GM12892 (cell line): ENCODE results near the gene OR1N1. TPM values are rescaled to one million over a fixed set of nuclear protein-coding genes. Genes with fewer than 3 reads are reported as not detected.
"Not testable (repeated sequence)": the region's sequence is repeated elsewhere in the genome, so short reads cannot be mapped to it uniquely, and the experiment has no call there.

Source experiments
- DNase-seq: peaks from one replicate; pipeline ENCODE4 v3.0.0; 2011; ENCODE audit not compliant: insufficient read length
- FAIRE-seq: peaks from 2 replicates; lab custom pipeline; 2011; peaks lifted over from hg19 to GRCh38; lab: Jason Lieb, UNC
- POLR2A ChIP-seq: IDR thresholded peaks from 2 replicates; pipeline ENCODE4 v1.6.1; 2011; ENCODE audit warnings: low read depth, low read length, control low read depth
- POLR2AphosphoS5 ChIP-seq: IDR thresholded peaks from 2 replicates; pipeline ENCODE4 v1.6.1; 2011; ENCODE audit warnings: low read depth, low read length, control low read depth
- TAF1 ChIP-seq: IDR thresholded peaks from 2 replicates; pipeline ENCODE4 v1.6.1; 2011; ENCODE audit warnings: low read depth, mild to moderate bottlenecking, control low read depth, low read length, borderline replicate concordance
- polyA plus RNA-seq: library from polyadenylated mRNA; unstranded; fragments of >200 nt; gene quantifications from one replicate; pipeline ENCODE4 v1.2.1, GENCODE V29; 2012; ENCODE audit warnings: missing spikeins, inconsistent platforms; ENCODE audit not compliant: missing spikeins

The OR1N1 gene
- polyA plus RNA-seq = not detected

GRCh38 chr9:122527193-122527592 is at the start of gene OR1N1:
OR1N1 (minus strand) TSS chr9:122527293; CDS start chr9:122527293, 0 bp downstream.
- no peak for FAIRE-seq

DNA sequence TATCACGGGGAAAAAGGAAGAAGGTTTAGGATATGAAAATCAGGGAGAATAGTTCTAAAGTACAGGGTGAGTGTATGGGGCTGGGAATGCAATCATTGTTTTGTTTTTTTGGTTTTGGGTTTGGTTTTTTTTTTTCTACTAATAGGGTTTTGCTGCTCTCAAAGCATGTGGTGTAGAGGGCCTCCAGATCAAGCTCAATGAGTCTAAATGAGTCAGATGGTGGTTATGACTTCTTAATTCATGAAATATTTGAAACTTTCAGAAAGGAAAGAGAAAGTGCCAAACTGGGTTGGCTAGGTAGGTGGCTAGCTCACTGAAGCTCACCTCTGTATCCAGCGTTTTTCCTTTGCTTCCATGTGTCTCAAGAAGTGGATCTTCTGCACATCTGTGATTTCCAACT is 45.4 kb upstream of the OR1N1 start:
- TF ChIP-seq TAF1 = no peak
- no peak for TF ChIP-seq POLR2AphosphoS5
- TF ChIP-seq POLR2A = no peak
- no peak for DNase-seq
- FAIRE-seq = no peak

More at GRCh38 chr9:122527193-122527592, at the start of gene OR1N1:
- no peak for TF ChIP-seq TAF1
- TF ChIP-seq POLR2A = no peak
- no peak for TF ChIP-seq POLR2AphosphoS5
- DNase-seq = no peak

GRCh38 chr9:122567901-122568300 is 40.8 kb upstream of the OR1N1 start:
- FAIRE-seq (no peak), DNase-seq (no peak)
- no peak for TF ChIP-seq TAF1
- no peak for TF ChIP-seq POLR2A
- TF ChIP-seq POLR2AphosphoS5 = no peak

GRCh38 chr9:122562134-122562760 is 35.2 kb upstream of the OR1N1 start:
- TF ChIP-seq POLR2AphosphoS5 = no peak
- no peak for TF ChIP-seq POLR2A
- no peak for TF ChIP-seq TAF1
- FAIRE-seq (no peak), DNase-seq (no peak)

DNA sequence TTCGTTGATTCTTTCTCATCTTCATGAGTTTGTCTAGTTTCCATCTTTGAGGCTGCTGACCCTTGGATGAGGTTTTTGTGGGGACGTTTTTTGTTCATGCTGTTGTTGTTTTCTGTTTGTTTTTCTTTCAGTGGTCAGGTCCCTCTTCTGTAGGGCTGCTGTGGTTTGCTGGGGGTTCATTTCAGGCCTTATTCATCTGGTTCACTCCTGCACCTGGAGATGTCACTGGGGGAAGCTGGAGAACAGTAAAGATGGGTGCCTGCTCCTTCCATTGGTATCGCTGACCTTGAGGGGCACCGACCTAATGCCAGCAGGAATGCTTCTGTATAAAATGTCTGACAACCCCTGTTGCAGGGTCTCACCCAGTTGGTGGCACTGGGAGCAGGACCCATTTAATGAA is 34.4 kb upstream of the OR1N1 start:
- TF ChIP-seq POLR2A = no peak
- TF ChIP-seq POLR2AphosphoS5 = no peak
- TF ChIP-seq TAF1 = no peak
- DNase-seq (no peak), FAIRE-seq (no peak)

DNA sequence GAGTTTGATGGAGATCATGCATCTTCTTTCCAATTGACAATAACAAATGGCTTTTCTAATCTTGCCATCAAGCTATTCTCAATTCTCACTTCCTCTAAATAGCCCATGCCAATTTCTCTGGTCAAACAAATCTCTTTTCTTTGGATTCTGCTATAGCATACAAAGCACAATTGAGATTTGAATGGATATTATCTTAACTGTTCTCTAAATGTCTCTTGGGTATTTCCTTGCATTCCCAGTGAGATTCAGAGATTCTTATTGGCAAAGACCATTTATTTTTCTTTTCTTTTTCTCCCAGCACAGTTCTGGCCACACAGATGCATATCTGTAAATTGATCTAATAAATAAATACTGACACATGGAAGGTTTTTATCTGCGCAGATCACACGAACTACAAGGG is 25.7 kb upstream of the OR1N1 start, which contains the start of gene OR1N2:
Gene OR1N2, plus strand, starts transcription at position 301 of the 400 bp plus-strand sequence. CDS start 100 bp downstream, outside the sequence.
- no peak for DNase-seq
- TF ChIP-seq TAF1 (no peak), POLR2AphosphoS5 (no peak), POLR2A (no peak)
- FAIRE-seq = no peak

DNA sequence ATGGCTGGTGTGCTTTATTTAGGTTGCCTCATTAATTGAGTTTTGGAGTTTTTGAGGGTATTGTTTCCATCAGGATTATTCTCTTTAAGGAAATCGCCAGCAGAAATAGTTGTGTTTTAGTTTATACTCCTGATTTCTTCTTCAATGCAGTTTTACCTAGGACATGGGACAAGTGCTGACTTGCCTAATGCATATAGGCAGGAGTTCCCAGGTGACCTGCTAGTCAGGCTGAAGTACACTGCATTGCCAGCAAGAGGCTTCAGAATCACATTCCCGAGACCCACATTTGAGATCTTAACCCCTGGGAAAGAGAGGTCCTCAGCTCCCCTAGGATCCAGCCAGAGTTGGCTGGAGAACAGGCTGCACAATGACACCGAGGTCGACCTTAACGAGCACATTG is 24.3 kb upstream of the OR1N1 start:
- DNase-seq (no peak), FAIRE-seq (no peak)
- no peak for TF ChIP-seq POLR2AphosphoS5
- TF ChIP-seq TAF1 = no peak
- TF ChIP-seq POLR2A = no peak

DNA sequence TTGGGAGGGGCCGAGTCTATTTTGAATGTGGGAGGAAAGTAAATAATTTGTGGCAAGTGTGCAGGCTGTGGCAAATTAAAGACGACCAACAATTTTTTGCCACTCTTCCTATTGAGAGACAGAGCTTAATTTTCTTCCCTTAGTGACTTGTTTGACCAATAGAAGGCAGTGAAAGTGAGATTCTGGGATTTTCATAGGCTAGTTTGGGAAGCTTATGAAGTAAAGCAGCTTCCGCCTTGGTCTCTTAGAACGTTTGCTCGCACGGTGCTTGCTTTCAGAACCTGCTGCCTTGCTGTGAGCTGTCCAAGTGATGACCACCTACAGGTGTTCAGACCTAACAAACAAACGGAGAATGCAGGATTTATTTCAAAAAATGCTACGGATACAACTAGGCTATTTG is 19.1 kb upstream of the OR1N1 start:
- FAIRE-seq = no peak
- TF ChIP-seq POLR2A = no peak
- no peak for TF ChIP-seq TAF1
- TF ChIP-seq POLR2AphosphoS5 = no peak
- DNase-seq = no peak

DNA sequence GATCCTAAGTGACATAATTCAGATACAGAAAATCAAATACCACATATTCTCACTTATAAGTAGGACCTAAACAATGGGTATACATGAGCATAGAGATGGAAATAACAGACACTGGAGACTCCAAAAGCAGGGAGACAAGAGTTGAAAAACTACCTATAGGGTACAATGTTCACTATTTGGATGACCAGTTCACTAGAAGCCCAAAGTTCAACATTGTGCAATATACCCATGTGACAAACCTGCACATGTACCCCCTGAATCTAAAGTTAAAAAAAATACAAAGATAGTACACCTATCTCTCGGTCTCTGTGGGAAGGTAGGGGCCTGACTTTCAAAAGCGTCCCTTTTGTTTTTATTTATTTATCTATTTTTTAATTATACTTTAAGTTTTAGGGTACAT is 11.7 kb upstream of the OR1N1 start:
- DNase-seq (no peak), FAIRE-seq (no peak)
- TF ChIP-seq POLR2AphosphoS5 (no peak), TAF1 (no peak), POLR2A (no peak)

- FAIRE-seq = not testable (repeated sequence)
Measured at GRCh38 chr9:122537066-122537465, 10.0 kb upstream of the OR1N1 start.

DNA sequence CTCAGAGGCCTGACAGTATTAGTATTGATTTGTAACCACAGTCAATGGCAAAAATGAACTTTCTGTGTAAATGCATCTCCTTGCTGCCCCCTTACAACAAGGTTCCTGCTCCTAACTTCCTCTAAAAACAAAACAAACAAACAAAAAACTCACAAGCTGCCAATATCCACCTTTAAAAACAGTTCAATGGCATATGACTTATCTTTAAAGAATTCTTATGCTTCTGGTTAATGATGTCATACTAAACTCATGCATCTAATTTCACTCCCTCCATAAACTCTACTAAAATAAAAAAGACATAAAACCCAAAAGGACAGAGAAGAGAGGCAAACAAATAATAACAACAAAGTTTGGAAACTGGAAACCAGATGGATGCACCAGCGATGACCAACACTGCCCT is 9.0 kb upstream of the OR1N1 start:
- DNase-seq (no peak), FAIRE-seq (no peak)
- TF ChIP-seq POLR2AphosphoS5 = no peak
- TF ChIP-seq TAF1 = no peak
- TF ChIP-seq POLR2A = no peak

More at GRCh38 chr9:122537066-122537465, 10.0 kb upstream of the OR1N1 start:
- DNase-seq = not testable (repeated sequence)

DNA sequence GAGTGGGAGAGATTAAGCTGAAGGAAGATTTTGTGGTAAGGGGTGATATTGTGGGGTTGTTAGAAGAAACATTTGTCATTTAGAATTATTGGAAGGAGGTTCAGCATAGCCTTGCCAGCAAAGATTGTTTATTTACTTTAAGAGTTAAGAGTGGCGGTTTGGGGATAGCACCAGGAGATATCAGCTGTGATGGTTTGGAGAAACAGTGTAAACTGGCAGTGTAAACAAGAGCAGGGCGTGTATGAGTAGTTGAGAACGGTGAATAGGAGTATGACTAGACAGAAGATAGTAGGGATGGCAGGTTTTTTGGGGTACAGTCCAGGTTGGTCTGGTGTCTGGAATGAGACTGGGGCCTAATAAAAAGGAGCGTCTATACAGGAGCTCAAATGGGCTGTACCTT is 4.1 kb upstream of the OR1N1 start:
- not testable (repeated sequence) for FAIRE-seq, DNase-seq

DNA sequence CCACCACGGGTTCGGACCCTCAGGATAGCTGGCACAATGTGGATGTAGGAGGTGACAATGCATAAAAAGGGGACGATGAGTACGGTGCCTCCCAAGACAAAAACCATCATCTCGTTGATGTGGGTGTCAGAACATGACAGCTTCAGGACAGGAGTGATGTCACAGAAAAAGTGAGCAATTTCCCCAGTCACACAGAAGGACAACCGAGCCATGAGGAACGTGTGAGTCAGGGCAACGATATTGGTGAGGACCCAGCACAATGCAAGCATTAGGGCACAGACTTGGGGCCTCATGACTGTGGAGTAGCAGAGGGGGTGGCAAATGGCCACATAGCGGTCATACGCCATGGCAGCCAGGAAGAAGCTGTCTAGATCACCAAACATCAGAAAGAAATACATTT is 491 bp downstream of the OR1N1 start:
- DNase-seq (no peak), FAIRE-seq (no peak)
- TF ChIP-seq POLR2A (no peak), POLR2AphosphoS5 (no peak), TAF1 (no peak)

DNA sequence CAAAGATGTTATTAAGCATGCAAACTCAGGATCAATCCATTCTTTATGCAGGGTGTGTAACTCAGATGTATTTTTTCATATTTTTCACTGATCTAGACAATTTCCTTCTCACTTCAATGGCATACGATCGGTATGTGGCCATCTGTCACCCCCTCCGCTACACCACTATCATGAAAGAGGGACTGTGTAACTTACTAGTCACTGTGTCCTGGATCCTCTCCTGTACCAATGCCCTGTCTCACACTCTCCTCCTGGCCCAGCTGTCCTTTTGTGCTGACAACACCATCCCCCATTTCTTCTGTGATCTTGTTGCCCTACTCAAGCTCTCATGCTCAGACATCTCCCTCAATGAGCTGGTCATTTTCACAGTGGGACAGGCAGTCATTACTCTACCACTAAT is 7.7 kb downstream of the OR1N1 start:
- TF ChIP-seq POLR2AphosphoS5 (no peak), POLR2A (no peak), TAF1 (no peak)
- FAIRE-seq = no peak
- no peak for DNase-seq
